Sigmoid colon (tissue), 3 donors: ENCODE measurements around the gene SAMD14.

Experiments used
- CTCF ChIP-seq, 4 experiments: fragments of 450-650 bp in 3 of 4; fragments of 200-600 bp in 1 of 4; IDR thresholded peaks; one replicate each; pipeline ENCODE4 v1.5.1; 2016 to 2019; ENCODE audit warnings: antibody characterized with exemption in 4 of 4, mild to moderate bottlenecking in 3 of 4, moderate library complexity in 2 of 4
- POLR2A ChIP-seq, 2 donors: fragments of 450-650 bp; IDR thresholded peaks; one replicate each; pipeline ENCODE4 v1.6.1; 2016; ENCODE audit warnings: antibody characterized with exemption in 2 of 2, mild to moderate bottlenecking in 2 of 2, moderate library complexity in 2 of 2

GRCh38 chr17:50146230-50146926, 16.4 kb upstream of the SAMD14 start:
- no peak for TF ChIP-seq POLR2A (IDR thresholded peaks at IDR 0.05)
- no peak for TF ChIP-seq CTCF (IDR thresholded peaks at IDR 0.05)
